Activated CD4-positive, alpha-beta memory T cell treated with anti-CD3 and anti-CD28 coated beads, Interleukin-2, amount 10 ng/mL, durations not matched to agents 7 days and 5 days (primary cell): ENCODE measurements around the gene TTC9C. TPM values are rescaled to one million over a fixed set of nuclear protein-coding genes. Genes with fewer than 3 reads are reported as not detected.
"Not testable (repeated sequence)": the region's sequence is repeated elsewhere in the genome, so short reads cannot be mapped to it uniquely, and the experiment has no call there.

Source experiments
- CTCF ChIA-PET: fragments of 350-600 bp; sonication (Branson Sonifier 250); formaldehyde crosslinking; loops from one replicate; lab custom pipeline; 2021; ENCODE audit warnings: antibody characterized with exemption, inconsistent platforms; lab: Charles Lee
- POLR2A ChIA-PET: fragments of 350-600 bp; sonication (Branson Sonifier 250); formaldehyde crosslinking; loops from one replicate; lab custom pipeline; 2021; ENCODE audit warnings: antibody characterized with exemption; lab: Charles Lee
- DNase-seq: peaks from one replicate; pipeline ENCODE4 v3.0.0-alpha.2; 2020
- H3K27ac Mint-ChIP-seq: one replicate; pipeline ENCODE4 v1.8.0; 2021; ENCODE audit warnings: mild to moderate bottlenecking, mixed read lengths
- H3K27me3 Mint-ChIP-seq: one replicate; pipeline ENCODE4 v1.8.0; 2021; ENCODE audit warnings: mixed read lengths
- H3K36me3 Mint-ChIP-seq: one replicate; pipeline ENCODE4 v1.8.0; 2021; ENCODE audit warnings: low read depth, mixed read lengths
- H3K4me1 Mint-ChIP-seq: one replicate; pipeline ENCODE4 v1.8.0; 2021; ENCODE audit warnings: mixed read lengths
- H3K4me3 Mint-ChIP-seq: one replicate; pipeline ENCODE4 v1.8.0; 2021; ENCODE audit warnings: mild to moderate bottlenecking, mixed read lengths
- H3K9me3 Mint-ChIP-seq: one replicate; pipeline ENCODE4 v1.8.0; 2021; ENCODE audit warnings: mixed read lengths
- total RNA-seq, 2 experiments: library from RNA; stranded (reverse); gene quantifications; one replicate each; pipeline ENCODE4 v1.2.3, GENCODE V29; 2021

The TTC9C gene
- total RNA-seq, 2 experiments from 2014 or later, result 48.3 to 48.4 TPM

GRCh38 chr11:62726156-62726914, 2.0 kb upstream of the TTC9C start:
- Mint-ChIP-seq H3K9me3 (no peaks in the 10 kb centered on the region), H3K36me3 (peaks cover 69% of the 10 kb centered on the region), H3K27me3 (no peaks in the 10 kb centered on the region), H3K4me3 (peak overlapping the region; percentile 87), H3K27ac (peak overlapping the region; percentile 97), H3K4me1 (peaks cover 55% of the 10 kb centered on the region)
- ChIA-PET CTCF (interaction anchor here (0.9 to 3.6 kb wide), 10 partner anchors 13 to 166 kb away, joined by 3 to 22 read pairs (median 6); partner anchors contain the start of genes SLC3A2, TAF6L and ZBTB3), POLR2A (interaction anchor here (0.6 to 9.9 kb wide), 26 partner anchors 11 to 183 kb away, joined by 3 to 234 read pairs (median 15); partner anchors contain the start of genes BSCL2, C11orf98, CSKMT and GANAB)
- DNase-seq, result no peak

- peaks cover 67% of the 10 kb centered on the region for H3K36me3 Mint-ChIP-seq
- H3K27me3 Mint-ChIP-seq, result no peaks in the 10 kb centered on the region
- peaks cover 53% of the 10 kb centered on the region for H3K4me1 Mint-ChIP-seq
- ChIA-PET POLR2A (interaction anchor here (0.6 to 9.9 kb wide), 36 partner anchors 13 to 174 kb away, joined by 3 to 234 read pairs (median 7); partner anchors contain the start of genes BSCL2, C11orf98, CSKMT and EEF1G), CTCF (interaction anchor here (0.6 to 4.0 kb wide), 21 partner anchors 12 to 228 kb away, joined by 3 to 39 read pairs (median 5); partner anchors contain the start of genes MTA2, POLR2G, SLC3A2 and TAF6L)
- H3K9me3 Mint-ChIP-seq, result no peaks in the 10 kb centered on the region
- peak overlapping the region; percentile 87 for H3K4me3 Mint-ChIP-seq
- DNase-seq, result no peak
- peak overlapping the region; percentile 97 for H3K27ac Mint-ChIP-seq
Observed at GRCh38 chr11:62726915-62727164, 1.4 kb upstream of the TTC9C start.

- Mint-ChIP-seq H3K4me1 (peaks cover 48% of the 10 kb centered on the region), H3K9me3 (no peaks in the 10 kb centered on the region), H3K27me3 (no peaks in the 10 kb centered on the region), H3K36me3 (peaks cover 62% of the 10 kb centered on the region), H3K27ac (peak within 1 kb of the TSS; percentile 97), H3K4me3 (peak within 1 kb of the TSS; percentile 87)
- peak; percentile 99 for DNase-seq
- ChIA-PET POLR2A (interaction anchor here (0.6 to 9.9 kb wide), 37 partner anchors 13 to 175 kb away, joined by 3 to 234 read pairs (median 7); partner anchors contain the start of genes BSCL2, C11orf98, CSKMT and EEF1G), CTCF (interaction anchor here (0.6 to 4.0 kb wide), 22 partner anchors 9 to 229 kb away, joined by 3 to 39 read pairs (median 5); partner anchors contain the start of genes MTA2, POLR2G, SLC3A2 and TAF6L)
Observed at GRCh38 chr11:62727165-62727871, 968 bp upstream of the TTC9C start, which contains the start of gene HNRNPUL2. Gene HNRNPUL2 (minus strand): TSS chr11:62727457. CDS start chr11:62727156, 301 bp downstream.

GRCh38 chr11:62727872-62728170, 465 bp upstream of the TTC9C start:
- H3K9me3 Mint-ChIP-seq, result no peaks in the 10 kb centered on the region
- POLR2A ChIA-PET, result interaction anchor here (0.6 to 9.9 kb wide), 35 partner anchors 16 to 175 kb away, joined by 3 to 234 read pairs (median 7); partner anchors contain the start of genes BSCL2, C11orf98, CSKMT and EEF1G
- H3K27me3 Mint-ChIP-seq, result no peaks in the 10 kb centered on the region
- H3K4me3 Mint-ChIP-seq, result peak overlapping the region; percentile 87
- CTCF ChIA-PET, result interaction anchor here (0.6 to 4.0 kb wide), 20 partner anchors 8 to 153 kb away, joined by 3 to 39 read pairs (median 5); partner anchors contain the start of genes MTA2, POLR2G, SLC3A2 and TAF6L
- peaks cover 59% of the 10 kb centered on the region for H3K36me3 Mint-ChIP-seq
- peaks cover 45% of the 10 kb centered on the region for H3K4me1 Mint-ChIP-seq
- DNase-seq, result peak; percentile 88
- peak overlapping the region; percentile 97 for H3K27ac Mint-ChIP-seq

- POLR2A ChIA-PET, result interaction anchor here (1.0 to 9.9 kb wide), 12 partner anchors 8 to 139 kb away, joined by 3 to 234 read pairs (median 10); partner anchors contain the start of genes BSCL2, GNG3, TAF6L and TMEM179B
- not testable (repeated sequence) for H3K9me3 Mint-ChIP-seq, H3K27ac Mint-ChIP-seq, H3K27me3 Mint-ChIP-seq, DNase-seq
- H3K4me3 Mint-ChIP-seq, result peak overlapping the region; percentile 87
- peaks cover 43% of the 10 kb centered on the region for H3K36me3 Mint-ChIP-seq
- peaks cover 31% of the 10 kb centered on the region for H3K4me1 Mint-ChIP-seq
- CTCF ChIA-PET, result interaction anchor here (0.6 to 4.0 kb wide), 10 partner anchors 14 to 111 kb away, joined by 3 to 39 read pairs (median 6); partner anchors contain the start of genes POLR2G, TMEM179B and ZBTB3
Observed at GRCh38 chr11:62730076-62730475, 1.8 kb downstream of the TTC9C start.

GRCh38 chr11:62732830-62733229, 4.5 kb downstream of the TTC9C start:
- no peak overlapping the region for H3K4me3 Mint-ChIP-seq
- no peaks in the 10 kb centered on the region for H3K27me3 Mint-ChIP-seq
- no peak for DNase-seq
- H3K36me3 Mint-ChIP-seq, result peaks cover 34% of the 10 kb centered on the region
- POLR2A ChIA-PET, result interaction anchor here (1.3 to 7.3 kb wide), 2 partner anchors 21 to 107 kb away, joined by 4 to 130 read pairs; partner anchors contain the start of genes WDR74 and ZBTB3
- H3K4me1 Mint-ChIP-seq, result peaks cover 27% of the 10 kb centered on the region
- CTCF ChIA-PET, result interaction anchor here (0.7 to 1.0 kb wide), 2 partner anchors 44 to 107 kb away, joined by 3 to 4 read pairs; no protein-coding TSS in a partner anchor
- H3K27ac Mint-ChIP-seq, result no peak overlapping the region
- H3K9me3 Mint-ChIP-seq, result no peaks in the 10 kb centered on the region

GRCh38 chr11:62737196-62737595, 8.9 kb downstream of the TTC9C start:
- CTCF ChIA-PET, result interaction anchor here (0.9 to 1.5 kb wide), 2 partner anchors 17 to 38 kb away, joined by 3 read pairs; partner anchors contain the start of gene ZBTB3
- Mint-ChIP-seq H3K27ac (no peak overlapping the region), H3K27me3 (no peaks in the 10 kb centered on the region), H3K4me3 (no peak overlapping the region), H3K9me3 (no peaks in the 10 kb centered on the region), H3K36me3 (peaks cover 37% of the 10 kb centered on the region), H3K4me1 (peaks cover 7% of the 10 kb centered on the region)
- DNase-seq, result no peak
- POLR2A ChIA-PET, result interaction anchor here (1.0 to 1.2 kb wide), 3 partner anchors 11 to 68 kb away, joined by 3 to 4 read pairs (median 3); partner anchors contain the start of gene NXF1

GRCh38 chr11:62747475-62748160, 19.3 kb downstream of the TTC9C start:
- no peaks in the 10 kb centered on the region for H3K9me3 Mint-ChIP-seq
- H3K4me1 Mint-ChIP-seq, result peaks cover 19% of the 10 kb centered on the region
- POLR2A ChIA-PET, result interaction anchor here (0.7 to 2.7 kb wide), 6 partner anchors 11 to 156 kb away, joined by 3 to 8 read pairs (median 4); partner anchors contain the start of genes HNRNPUL2, POLR2G, TTC9C and TUT1
- CTCF ChIA-PET, result interaction anchor here (1.2 to 1.5 kb wide), 4 partner anchors 13 to 114 kb away, joined by 3 to 7 read pairs (median 4); no protein-coding TSS in a partner anchor
- peaks cover 11% of the 10 kb centered on the region for H3K36me3 Mint-ChIP-seq
- H3K27ac Mint-ChIP-seq, result no peak overlapping the region
- DNase-seq, result no peak
- no peak overlapping the region for H3K4me3 Mint-ChIP-seq
- no peaks in the 10 kb centered on the region for H3K27me3 Mint-ChIP-seq

GRCh38 chr11:62749931-62750330, 21.6 kb downstream of the TTC9C start:
- not testable (repeated sequence) for H3K27ac Mint-ChIP-seq, H3K4me3 Mint-ChIP-seq, H3K9me3 Mint-ChIP-seq, H3K27me3 Mint-ChIP-seq, DNase-seq
- CTCF ChIA-PET, result interaction anchor here (0.7 kb wide), 1 partner anchor 348 kb away, joined by 3 read pairs; no protein-coding TSS in a partner anchor
- POLR2A ChIA-PET, result interaction anchor here (0.6 to 1.9 kb wide), 2 partner anchors 12 to 91 kb away, joined by 4 to 5 read pairs; partner anchors contain the start of gene POLR2G
- Mint-ChIP-seq H3K36me3 (peaks cover 11% of the 10 kb centered on the region), H3K4me1 (peaks cover 33% of the 10 kb centered on the region)

GRCh38 chr11:62752177-62752785, 24.0 kb downstream of the TTC9C start:
- Mint-ChIP-seq H3K27me3 (no peaks in the 10 kb centered on the region), H3K4me1 (peaks cover 36% of the 10 kb centered on the region), H3K4me3 (peak overlapping the region; percentile 11), H3K36me3 (peaks cover 11% of the 10 kb centered on the region), H3K9me3 (no peaks in the 10 kb centered on the region), H3K27ac (peak overlapping the region; percentile 93)
- POLR2A ChIA-PET, result interaction anchor here (1.2 to 5.2 kb wide), 13 partner anchors 11 to 161 kb away, joined by 3 to 90 read pairs (median 12); partner anchors contain the start of genes C11orf98, CSKMT, GANAB and HNRNPUL2
- no peak for DNase-seq
- CTCF ChIA-PET, result interaction anchor here (1.3 to 2.2 kb wide), 3 partner anchors 9 to 195 kb away, joined by 3 to 7 read pairs (median 5); partner anchors contain the start of genes POLR2G and TMEM179B
